ENCODE results near the gene PHC2.

- TF ChIP-seq YY1 (IDR thresholded peaks at IDR 0.05; ENCODE audit: low read depth): no peak
- no peak for TF ChIP-seq TEAD4 (IDR thresholded peaks at IDR 0.05)
- no peak for TF ChIP-seq EGR1 (IDR thresholded peaks at IDR 0.05)
- no peak for TF ChIP-seq TAF1 (IDR thresholded peaks at IDR 0.05; ENCODE audit: low read depth)
- TF ChIP-seq MAX (IDR thresholded peaks at IDR 0.05): no peak
- no peak for TF ChIP-seq RAD21 (IDR thresholded peaks at IDR 0.05; ENCODE audit: low read depth)
- no peak for TF ChIP-seq REST (IDR thresholded peaks at IDR 0.05; ENCODE audit: low read depth)
- TF ChIP-seq CREB1 (IDR thresholded peaks at IDR 0.05; ENCODE audit: low read depth): no peak
- no peak for TF ChIP-seq TCF12 (IDR thresholded peaks at IDR 0.05; ENCODE audit: low read depth)
- TF ChIP-seq ZBTB7A (IDR thresholded peaks at IDR 0.05; ENCODE audit: low read depth): no peak
- TF ChIP-seq USF1 (IDR thresholded peaks at IDR 0.05): no peak
- no peak for TF ChIP-seq EP300 (IDR thresholded peaks at IDR 0.05; ENCODE audit: borderline replicate concordance)
- TF ChIP-seq CEBPB (IDR thresholded peaks at IDR 0.05): no peak
- no peak for TF ChIP-seq NFIC (IDR thresholded peaks at IDR 0.05)
These were observed 33.8 kb downstream of the PHC2 start for GRCh38 chr1:33397125-33397506.
